WTC11 (cell line): Measurements from ENCODE around the gene ARHGAP6.
"Not testable (repeated sequence)": the region's sequence is repeated elsewhere in the genome, so short reads cannot be mapped to it uniquely, and the experiment has no call there.

Experiments
- ATF2 ChIP-seq: sonication (generic); formaldehyde crosslinking; IDR thresholded peaks from 2 replicates; pipeline ENCODE4 v1.8.1; 2022; ENCODE audit warnings: low read depth, missing genetic modification reagents, borderline replicate concordance
- CBFB ChIP-seq: sonication (generic); formaldehyde crosslinking; IDR thresholded peaks from 2 replicates; pipeline ENCODE4 v1.8.1; 2022; ENCODE audit warnings: mild to moderate bottlenecking, low read depth, missing genetic modification reagents
- CDX4 ChIP-seq: fragments of 250-450 bp; sonication (Bioruptor Pico); IDR thresholded peaks from 2 replicates; pipeline ENCODE4 v1.9.0; 2021; ENCODE audit warnings: moderate library complexity, mild to moderate bottlenecking, inconsistent platforms, borderline replicate concordance
- CREB1 ChIP-seq: sonication (generic); formaldehyde crosslinking; IDR thresholded peaks from 2 replicates; pipeline ENCODE4 v1.8.0; 2023; ENCODE audit warnings: mild to moderate bottlenecking, missing genetic modification reagents
- CTCF ChIP-seq: fragments of 200-600 bp; IDR thresholded peaks from 2 replicates; pipeline ENCODE4 v1.8.0; 2022; ENCODE audit warnings: antibody characterized with exemption
- ESRRA ChIP-seq: sonication (generic); formaldehyde crosslinking; IDR thresholded peaks from 2 replicates; pipeline ENCODE4 v1.8.1; 2022; ENCODE audit warnings: mild to moderate bottlenecking, missing genetic modification reagents, borderline replicate concordance
- NFATC4 ChIP-seq: fragments of 250-450 bp; sonication (Bioruptor Pico); IDR thresholded peaks from 2 replicates; pipeline ENCODE4 v1.9.0; 2021; ENCODE audit warnings: mild to moderate bottlenecking
- NFYB ChIP-seq: sonication (generic); formaldehyde crosslinking; conservative IDR thresholded peaks from 2 replicates; pipeline ENCODE4 v1.8.0; 2022; ENCODE audit warnings: low read depth, missing genetic modification reagents
- NR2C2 ChIP-seq: sonication (generic); formaldehyde crosslinking; IDR thresholded peaks from 2 replicates; pipeline ENCODE4 v1.8.0; 2022; ENCODE audit warnings: mild to moderate bottlenecking, missing genetic modification reagents
- NR3C1 ChIP-seq: sonication (generic); formaldehyde crosslinking; conservative IDR thresholded peaks from 2 replicates; pipeline ENCODE4 v1.8.1; 2023; ENCODE audit warnings: low read depth, mild to moderate bottlenecking, missing genetic modification reagents
- PRDM15 ChIP-seq: sonication (generic); formaldehyde crosslinking; IDR thresholded peaks from 2 replicates; pipeline ENCODE4 v1.8.0; 2022; ENCODE audit warnings: missing genetic modification reagents
- SMAD3 ChIP-seq: sonication (generic); formaldehyde crosslinking; IDR thresholded peaks from 2 replicates; pipeline ENCODE4 v1.8.0; 2022; ENCODE audit warnings: missing genetic modification reagents, mild to moderate bottlenecking, borderline replicate concordance
- USF2 ChIP-seq: sonication (generic); formaldehyde crosslinking; IDR thresholded peaks from 2 replicates; pipeline ENCODE4 v1.8.1; 2023; ENCODE audit warnings: mild to moderate bottlenecking, missing genetic modification reagents, moderate library complexity

- TF ChIP-seq CTCF; NR3C1 (CRISPR knock-in tag); NFYB; SMAD3 (CRISPR knock-in tag); USF2 (CRISPR knock-in tag); ESRRA; CREB1 (CRISPR knock-in tag); CBFB (CRISPR knock-in tag); ATF2 (CRISPR knock-in tag); NR2C2 (CRISPR knock-in tag); PRDM15 (CRISPR knock-in tag); NFATC4 (CRISPR knock-in tag); CDX4: not testable (repeated sequence)
Measured at GRCh38 chrX:11355944-11356343, 309.8 kb downstream of the ARHGAP6 start.
